Peyer's patch (tissue), 4 donors: Measurements from ENCODE around the gene FGGY. TPM values are rescaled to one million over a fixed set of nuclear protein-coding genes. Genes with fewer than 3 reads are reported as not detected.

Experiments used
- DNase-seq, 3 donors: peaks; one replicate each; pipeline ENCODE4 v3.0.0-alpha.2; 2017 to 2019
- H3K27ac ChIP-seq, 4 donors: fragments of 200-600 bp; sonication (generic); one replicate each; pipeline ENCODE4 v1.5.1; 2016 to 2019
- H3K27me3 ChIP-seq, 2 donors: fragments of 200-600 bp; sonication (generic); one replicate each; pipeline ENCODE4 v1.5.1; 2019
- H3K36me3 ChIP-seq, 3 donors: fragments of 200-600 bp; sonication (generic); one replicate each; pipeline ENCODE4 v1.5.1; 2016 to 2019
- H3K4me1 ChIP-seq, 4 donors: fragments of 200-600 bp; sonication (generic); one replicate each; pipeline ENCODE4 v1.5.1; 2016 to 2019
- H3K4me3 ChIP-seq, 4 donors: fragments of 200-600 bp; sonication (generic); 1 replicate in 3 of 4; 2 replicates in 1 of 4; pipeline ENCODE4 v1.5.1; 2016 to 2019; ENCODE audit warnings: mild to moderate bottlenecking in 1 of 4
- H3K9me3 ChIP-seq, 4 donors: fragments of 200-600 bp; sonication (generic); one replicate each; pipeline ENCODE4 v1.5.1; 2016 to 2019; ENCODE audit warnings: mild to moderate bottlenecking in 1 of 4
- CTCF ChIP-seq, 6 experiments: fragments of 450-650 bp in 4 of 6; fragments of 200-600 bp in 2 of 6; sonication (generic) in 1 of 6; IDR thresholded peaks; one replicate each; pipeline ENCODE4 v1.5.1; 2017 to 2019; ENCODE audit warnings: antibody characterized with exemption in 6 of 6, mild to moderate bottlenecking in 3 of 6, moderate library complexity in 1 of 6
- POLR2A ChIP-seq, 2 donors: fragments of 450-650 bp; IDR thresholded peaks; one replicate each; pipeline ENCODE4 v1.5.1; 2017; ENCODE audit warnings: antibody characterized with exemption in 2 of 2, mild to moderate bottlenecking in 2 of 2, moderate library complexity in 2 of 2
- total RNA-seq, 4 donors: library from RNA; depleted of rRNA; stranded (reverse); fragments of >200 nt; gene quantifications; one replicate each; pipeline ENCODE4 v1.1.0, GENCODE V29; 2016

Gene FGGY
- total RNA-seq, 4 donors from 2014 or later, result 18.9 to 102 (median 33.6) TPM

GRCh38 chr1:59685666-59686065, 388.8 kb downstream of the FGGY start:
- no peak for DNase-seq
- no peak overlapping the region for H3K4me3 ChIP-seq
- no peaks in the 10 kb centered on the region for H3K36me3 ChIP-seq
- no peaks in the 10 kb centered on the region for H3K27me3 ChIP-seq
- no peaks in the 10 kb centered on the region for H3K9me3 ChIP-seq
- no peak overlapping the region for H3K27ac ChIP-seq
- no peaks in the 10 kb centered on the region for H3K4me1 ChIP-seq
- no peak for TF ChIP-seq CTCF (IDR thresholded peaks at IDR 0.05)
- no peak for TF ChIP-seq POLR2A (IDR thresholded peaks at IDR 0.05)

GRCh38 chr1:59686170-59686569, 389.3 kb downstream of the FGGY start:
- Histone ChIP-seq H3K9me3 (no peaks in the 10 kb centered on the region), H3K36me3 (no peaks in the 10 kb centered on the region), H3K27ac (no peak overlapping the region), H3K27me3 (no peaks in the 10 kb centered on the region), H3K4me1 (no peaks in the 10 kb centered on the region), H3K4me3 (no peak overlapping the region)
- TF ChIP-seq POLR2A (IDR thresholded peaks at IDR 0.05) (no peak), CTCF (IDR thresholded peaks at IDR 0.05) (no peak)
- DNase-seq, result no peak

DNA sequence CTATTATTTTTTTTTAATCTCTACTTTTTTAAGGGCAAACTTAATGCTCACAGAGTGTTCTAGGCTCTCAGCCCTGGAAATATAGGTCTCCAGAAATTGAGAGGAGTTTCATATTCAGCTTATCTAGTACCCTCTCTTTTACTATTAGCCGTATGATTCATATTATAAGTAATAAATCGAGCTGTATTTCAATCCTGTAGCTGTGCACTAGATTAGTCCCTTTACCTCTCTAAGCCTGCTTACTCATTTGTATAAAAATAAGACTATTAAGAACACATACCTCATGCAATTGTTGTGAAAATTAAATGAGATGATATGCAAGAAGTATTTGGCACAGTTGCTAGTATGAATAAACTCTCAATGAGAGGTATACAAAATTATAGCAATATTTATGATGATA, 389.7 kb downstream of the FGGY start:
- H3K27ac ChIP-seq, result no peak overlapping the region
- TF ChIP-seq CTCF (IDR thresholded peaks at IDR 0.05), result no peak
- no peak for TF ChIP-seq POLR2A (IDR thresholded peaks at IDR 0.05)

DNA sequence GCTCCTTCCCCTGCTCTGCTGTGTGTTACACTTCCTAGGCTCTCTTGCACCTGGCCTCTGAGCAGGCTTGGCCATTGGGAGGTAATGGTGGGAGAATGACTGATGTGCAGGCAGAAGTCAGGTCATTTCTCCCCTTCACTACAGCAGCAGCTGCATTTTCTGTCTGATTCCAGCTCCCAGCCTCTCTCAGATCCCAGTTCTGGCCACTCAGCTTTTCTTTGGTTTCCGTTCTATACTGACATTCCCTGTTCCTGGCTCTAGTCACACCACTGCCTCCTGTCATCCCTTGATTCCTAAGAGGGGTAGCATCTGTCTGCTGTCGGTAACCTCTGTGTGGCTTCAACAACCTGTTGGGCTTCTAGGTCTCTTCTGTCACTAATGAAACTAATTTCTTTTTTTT, 390.2 kb downstream of the FGGY start:
- no peaks in the 10 kb centered on the region for H3K9me3 ChIP-seq
- H3K4me1 ChIP-seq, result no peaks in the 10 kb centered on the region
- TF ChIP-seq POLR2A (IDR thresholded peaks at IDR 0.05), result no peak
- no peak for TF ChIP-seq CTCF (IDR thresholded peaks at IDR 0.05)
- no peaks in the 10 kb centered on the region for H3K27me3 ChIP-seq
- no peaks in the 10 kb centered on the region for H3K36me3 ChIP-seq
- no peak overlapping the region for H3K4me3 ChIP-seq
- no peak for DNase-seq
- no peak overlapping the region for H3K27ac ChIP-seq

More for the DNA sequence above, 389.7 kb downstream of the FGGY start:
- no peaks in the 10 kb centered on the region for H3K36me3 ChIP-seq
- H3K27me3 ChIP-seq, result no peaks in the 10 kb centered on the region
- no peak for DNase-seq
- H3K9me3 ChIP-seq, result no peaks in the 10 kb centered on the region
- no peaks in the 10 kb centered on the region for H3K4me1 ChIP-seq
- H3K4me3 ChIP-seq, result no peak overlapping the region

GRCh38 chr1:59688976-59689375, 392.1 kb downstream of the FGGY start:
- no peak for DNase-seq
- no peaks in the 10 kb centered on the region for H3K27me3 ChIP-seq
- H3K9me3 ChIP-seq, result no peaks in the 10 kb centered on the region
- no peak overlapping the region for H3K4me3 ChIP-seq
- H3K27ac ChIP-seq, result no peak overlapping the region
- H3K36me3 ChIP-seq, result no peaks in the 10 kb centered on the region
- no peak for TF ChIP-seq POLR2A (IDR thresholded peaks at IDR 0.05)
- TF ChIP-seq CTCF (IDR thresholded peaks at IDR 0.05), result no peak
- H3K4me1 ChIP-seq, result no peaks in the 10 kb centered on the region

DNA sequence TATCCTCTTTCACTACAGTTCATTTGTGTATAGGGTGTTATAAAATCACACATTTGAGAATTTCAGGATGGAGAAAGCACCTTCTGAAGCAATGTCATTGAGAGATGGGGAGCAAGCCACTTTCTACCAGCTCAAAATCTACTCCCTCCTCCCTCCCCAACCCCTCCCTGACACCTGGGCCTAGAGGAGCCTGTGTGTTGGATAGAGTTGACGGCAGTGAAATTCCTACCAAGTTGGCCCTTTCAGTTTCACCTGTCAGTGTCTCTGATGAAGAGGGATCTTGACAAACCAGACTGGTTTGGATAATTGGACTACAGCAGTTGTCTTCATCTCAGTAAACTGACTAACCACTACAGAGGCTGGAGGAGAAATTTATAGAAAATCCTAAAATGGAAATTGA, 392.8 kb downstream of the FGGY start:
- Histone ChIP-seq H3K27ac (no peak overlapping the region), H3K4me3 (no peak overlapping the region), H3K9me3 (no peaks in the 10 kb centered on the region), H3K4me1 (no peaks in the 10 kb centered on the region), H3K36me3 (no peaks in the 10 kb centered on the region), H3K27me3 (no peaks in the 10 kb centered on the region)
- no peak for DNase-seq
- TF ChIP-seq POLR2A (IDR thresholded peaks at IDR 0.05) (no peak), CTCF (IDR thresholded peaks at IDR 0.05) (no peak)
